Loucy (cell line): Measurements from ENCODE around the gene AHDC1.

ENCODE experiments used
- H2AFZ ChIP-seq: fragments of 200-600 bp; sonication (generic); 2 replicates; pipeline ENCODE4 v1.6.0; 2016; ENCODE audit warnings: antibody characterized with exemption, mild to moderate bottlenecking, low read length, moderate library complexity
- H3F3A ChIP-seq: fragments of 200-600 bp; 2 replicates; pipeline ENCODE4 v1.6.0; 2016; ENCODE audit warnings: antibody characterized with exemption, low read depth, mild to moderate bottlenecking
- H3K27me3 ChIP-seq: fragments of 200-600 bp; sonication (generic); 2 replicates; pipeline ENCODE4 v1.6.1; 2014; ENCODE audit warnings: low read length, mild to moderate bottlenecking; ENCODE audit not compliant: insufficient read depth, poor library complexity, severe bottlenecking
- H3K36me3 ChIP-seq: fragments of 200-600 bp; sonication (generic); 2 replicates; pipeline ENCODE4 v1.6.1; 2016; ENCODE audit warnings: low read length; ENCODE audit not compliant: insufficient read depth
- H3K4me1 ChIP-seq: fragments of 200-600 bp; sonication (generic); 2 replicates; pipeline ENCODE4 v1.5.1; 2014; ENCODE audit warnings: low read length, mild to moderate bottlenecking; ENCODE audit not compliant: insufficient read depth, poor library complexity, severe bottlenecking
- H3K4me2 ChIP-seq: fragments of 200-600 bp; sonication (generic); 2 replicates; pipeline ENCODE4 v1.6.0; 2014; ENCODE audit warnings: antibody characterized with exemption, low read length, low read depth, mild to moderate bottlenecking; ENCODE audit not compliant: poor library complexity, severe bottlenecking
- H3K4me3 ChIP-seq: fragments of 200-600 bp; sonication (generic); 2 replicates; pipeline ENCODE4 v1.5.1; 2014; ENCODE audit warnings: low read length, mild to moderate bottlenecking, mixed read lengths; ENCODE audit not compliant: poor library complexity, severe bottlenecking
- H3K79me2 ChIP-seq: fragments of 200-600 bp; sonication (generic); 2 replicates; pipeline ENCODE4 v1.6.1; 2014; ENCODE audit warnings: low read length; ENCODE audit not compliant: insufficient read depth
- H3K9ac ChIP-seq: fragments of 200-600 bp; sonication (generic); 2 replicates; pipeline ENCODE4 v1.6.0; 2014; ENCODE audit warnings: mild to moderate bottlenecking, low read depth, low read length, moderate library complexity; ENCODE audit not compliant: poor library complexity, severe bottlenecking
- H3K9me2 ChIP-seq: fragments of 200-600 bp; sonication (generic); replicated peaks from 2 replicates; pipeline ENCODE4 v1.6.1; 2016; ENCODE audit warnings: low read depth, low read length, mixed read lengths
- H3K9me3 ChIP-seq: fragments of 200-600 bp; sonication (generic); 2 replicates; pipeline ENCODE4 v1.6.1; 2014; ENCODE audit warnings: mild to moderate bottlenecking, antibody characterized with exemption, low read length, low read depth; ENCODE audit not compliant: insufficient read depth
- H4K20me1 ChIP-seq: fragments of 200-600 bp; sonication (generic); 2 replicates; pipeline ENCODE4 v1.6.0; 2014; ENCODE audit warnings: antibody characterized with exemption, low read length, mild to moderate bottlenecking; ENCODE audit not compliant: insufficient read depth, poor library complexity, severe bottlenecking
- EZH2phosphoT487 ChIP-seq: fragments of 200-600 bp; IDR thresholded peaks from 2 replicates; pipeline ENCODE4 v1.6.1; 2018; ENCODE audit warnings: antibody characterized with exemption, mild to moderate bottlenecking, moderate library complexity, borderline replicate concordance
- TF ChIP-seq, protein P1 (sequence below): fragments of 200-600 bp; sonication (generic); conservative IDR thresholded peaks from 2 replicates; pipeline ENCODE4 v1.5.1; 2014; ENCODE audit warnings: mild to moderate bottlenecking, antibody characterized with exemption, low read length

AHDC1 gene

DNA sequence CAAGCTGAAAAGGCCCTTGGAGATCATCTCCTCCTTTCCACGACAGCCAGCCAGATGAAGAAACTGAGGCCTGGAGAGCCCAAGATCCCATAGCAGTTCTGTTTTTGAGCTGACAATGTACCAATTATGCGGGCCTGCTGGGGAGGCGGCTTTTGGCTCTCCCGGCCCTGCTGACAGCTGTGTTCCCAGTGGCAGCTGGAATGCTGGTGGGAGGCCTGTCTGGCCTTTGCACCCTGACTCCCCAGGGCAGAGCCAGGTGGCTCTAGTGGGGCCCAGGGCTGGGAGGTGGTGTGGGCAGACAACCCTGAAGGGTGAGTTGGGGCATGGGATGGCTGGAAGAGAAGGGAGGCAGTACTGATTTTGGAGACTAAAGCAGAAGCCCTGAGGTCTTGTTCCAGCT is 83.3 kb downstream of the AHDC1 start:
- Histone ChIP-seq H4K20me1 (no peaks in the 10 kb centered on the region), H3K4me2 (peak overlapping the region; percentile 88), H3K4me3 (peak overlapping the region; percentile 71), H3F3A (no peaks in the 10 kb centered on the region), H3K79me2 (peaks cover 18% of the 10 kb centered on the region; the same call in 1 of the 2 replicates), H3K9me3 (no peaks in the 10 kb centered on the region), H3K9ac (peak overlapping the region; percentile 79), H2AFZ (no peak overlapping the region), H3K27me3 (no peaks in the 10 kb centered on the region), H3K36me3 (no peaks in the 10 kb centered on the region), H3K9me2 (no peaks in the 10 kb centered on the region), H3K4me1 (peaks cover 72% of the 10 kb centered on the region)
- TF ChIP-seq, protein P1, sequence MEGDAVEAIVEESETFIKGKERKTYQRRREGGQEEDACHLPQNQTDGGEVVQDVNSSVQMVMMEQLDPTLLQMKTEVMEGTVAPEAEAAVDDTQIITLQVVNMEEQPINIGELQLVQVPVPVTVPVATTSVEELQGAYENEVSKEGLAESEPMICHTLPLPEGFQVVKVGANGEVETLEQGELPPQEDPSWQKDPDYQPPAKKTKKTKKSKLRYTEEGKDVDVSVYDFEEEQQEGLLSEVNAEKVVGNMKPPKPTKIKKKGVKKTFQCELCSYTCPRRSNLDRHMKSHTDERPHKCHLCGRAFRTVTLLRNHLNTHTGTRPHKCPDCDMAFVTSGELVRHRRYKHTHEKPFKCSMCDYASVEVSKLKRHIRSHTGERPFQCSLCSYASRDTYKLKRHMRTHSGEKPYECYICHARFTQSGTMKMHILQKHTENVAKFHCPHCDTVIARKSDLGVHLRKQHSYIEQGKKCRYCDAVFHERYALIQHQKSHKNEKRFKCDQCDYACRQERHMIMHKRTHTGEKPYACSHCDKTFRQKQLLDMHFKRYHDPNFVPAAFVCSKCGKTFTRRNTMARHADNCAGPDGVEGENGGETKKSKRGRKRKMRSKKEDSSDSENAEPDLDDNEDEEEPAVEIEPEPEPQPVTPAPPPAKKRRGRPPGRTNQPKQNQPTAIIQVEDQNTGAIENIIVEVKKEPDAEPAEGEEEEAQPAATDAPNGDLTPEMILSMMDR, result no peak
- no peak for TF ChIP-seq EZH2phosphoT487

DNA sequence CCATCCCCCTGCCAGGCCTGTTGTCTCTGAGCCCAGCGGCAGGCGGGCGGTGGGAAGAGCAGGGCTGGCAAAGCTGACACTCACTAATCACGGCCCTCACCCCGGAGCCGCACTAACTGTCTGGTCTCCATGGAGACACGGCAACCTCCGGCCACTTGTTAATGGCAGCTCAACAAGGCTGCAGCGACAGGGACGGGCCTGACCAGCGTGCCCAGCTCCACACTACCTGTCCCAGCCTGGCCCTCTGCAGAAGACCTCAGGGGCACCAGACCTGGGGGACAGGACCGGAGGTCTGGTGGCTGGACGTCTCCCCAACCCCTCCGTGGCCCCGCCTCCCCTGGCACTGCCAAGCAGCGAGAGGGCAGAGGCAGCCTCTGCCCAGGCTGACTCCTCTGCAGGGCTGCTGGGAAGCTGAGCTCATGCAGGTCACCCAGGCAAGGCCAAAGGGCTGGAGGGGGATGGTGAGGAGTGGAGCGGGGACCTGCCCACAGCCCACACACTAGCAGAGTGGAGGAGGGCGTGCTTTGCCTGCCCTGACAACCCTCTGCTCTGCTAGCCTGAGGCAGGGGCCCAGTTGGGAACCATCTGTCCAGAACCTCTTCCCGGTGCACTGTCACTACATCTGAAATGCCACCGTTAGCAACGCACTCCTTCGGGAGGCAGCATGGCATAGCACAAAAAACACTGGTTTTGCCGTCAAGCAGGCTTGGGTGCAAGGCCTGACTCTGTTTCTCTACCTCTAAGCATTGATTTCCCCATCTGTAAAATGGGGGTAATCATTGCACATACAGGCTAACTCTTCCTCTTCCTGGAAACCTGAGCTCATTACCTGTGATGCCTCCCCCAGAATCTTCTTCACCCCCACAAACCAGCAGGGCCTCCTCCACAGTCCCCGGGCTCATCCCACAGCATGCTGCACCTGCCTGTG is 84.3 kb downstream of the AHDC1 start:
- Histone ChIP-seq H3K36me3 (no peaks in the 10 kb centered on the region), H3K4me3 (no peak overlapping the region), H3K9me2 (no peaks in the 10 kb centered on the region), H2AFZ (no peak overlapping the region), H3K9me3 (no peaks in the 10 kb centered on the region), H3K4me2 (no peak overlapping the region), H3K9ac (peak overlapping the region; percentile 79), H3K27me3 (no peaks in the 10 kb centered on the region), H3F3A (no peaks in the 10 kb centered on the region), H4K20me1 (no peaks in the 10 kb centered on the region), H3K4me1 (peaks cover 62% of the 10 kb centered on the region), H3K79me2 (peaks cover 18% of the 10 kb centered on the region; the same call in 1 of the 2 replicates)
- no peak for TF ChIP-seq EZH2phosphoT487
- TF ChIP-seq, protein P1, result no peak

DNA sequence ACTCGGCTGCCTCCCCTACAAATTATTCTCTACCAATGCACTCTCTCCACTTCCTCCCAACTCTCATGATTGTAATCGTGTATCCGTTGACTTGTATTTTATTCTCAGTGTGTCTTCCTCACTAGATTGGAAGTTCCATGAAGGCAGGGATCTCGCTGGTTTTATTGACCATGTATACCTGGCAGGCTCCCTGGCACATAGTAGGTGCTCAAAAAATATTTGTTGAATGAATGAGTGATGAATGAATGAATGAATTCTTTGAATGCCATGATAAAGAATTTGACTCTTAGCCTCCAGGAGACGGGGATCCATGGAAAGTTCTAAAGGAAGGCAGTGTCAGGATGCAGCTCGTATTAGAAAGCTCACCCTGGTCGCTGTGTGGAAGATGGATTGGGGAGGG is 85.1 kb downstream of the AHDC1 start:
- H3K9me2 ChIP-seq, result no peaks in the 10 kb centered on the region
- TF ChIP-seq EZH2phosphoT487, result no peak
- TF ChIP-seq, protein P1, result no peak
- H3K4me3 ChIP-seq, result no peak overlapping the region
- H3K79me2 ChIP-seq, result peaks cover 12% of the 10 kb centered on the region; the same call in 1 of the 2 replicates
- no peaks in the 10 kb centered on the region for H3K27me3 ChIP-seq
- no peak overlapping the region for H3K9ac ChIP-seq
- no peaks in the 10 kb centered on the region for H3F3A ChIP-seq
- H3K9me3 ChIP-seq, result no peaks in the 10 kb centered on the region
- H2AFZ ChIP-seq, result no peak overlapping the region
- H4K20me1 ChIP-seq, result no peaks in the 10 kb centered on the region
- no peaks in the 10 kb centered on the region for H3K36me3 ChIP-seq
- H3K4me1 ChIP-seq, result peaks cover 61% of the 10 kb centered on the region
- H3K4me2 ChIP-seq, result no peak overlapping the region
